OCI-M2 (cell line): ENCODE measurements around the gene ALCAM.
"Not testable (repeated sequence)": the region's sequence is repeated elsewhere in the genome, so short reads cannot be mapped to it uniquely, and the experiment has no call there.

Source experiments
- DNase-seq: peaks from one replicate; lab custom pipeline; 2025; ENCODE audit not compliant: unreplicated experiment; lab: John Stamatoyannopoulos, UW

The ALCAM gene

GRCh38 chr3:105385819-105386508 lies 19.3 kb downstream of the ALCAM start:
- DNase-seq, result no peak

GRCh38 chr3:105387122-105387751 lies 20.5 kb downstream of the ALCAM start:
- no peak for DNase-seq

DNA sequence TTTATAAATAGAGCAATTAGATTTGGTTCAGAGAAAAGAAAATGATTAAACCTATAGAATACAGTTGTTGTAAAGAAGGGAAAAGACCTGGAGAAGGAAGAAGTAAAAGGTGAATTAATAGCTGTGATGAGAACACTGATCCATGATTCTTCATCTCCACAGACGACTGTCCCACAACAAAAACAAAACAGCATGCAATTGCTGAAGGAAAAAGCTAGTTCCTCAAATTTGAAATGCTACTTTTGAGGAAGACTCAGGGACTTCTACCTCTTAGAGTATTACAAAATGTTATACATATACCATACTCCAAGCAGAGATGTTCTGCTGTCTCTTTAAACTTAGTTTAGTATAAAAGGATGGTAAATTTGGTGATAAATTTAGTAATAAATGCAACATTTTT lies 21.5 kb downstream of the ALCAM start:
- DNase-seq, result no peak

DNA sequence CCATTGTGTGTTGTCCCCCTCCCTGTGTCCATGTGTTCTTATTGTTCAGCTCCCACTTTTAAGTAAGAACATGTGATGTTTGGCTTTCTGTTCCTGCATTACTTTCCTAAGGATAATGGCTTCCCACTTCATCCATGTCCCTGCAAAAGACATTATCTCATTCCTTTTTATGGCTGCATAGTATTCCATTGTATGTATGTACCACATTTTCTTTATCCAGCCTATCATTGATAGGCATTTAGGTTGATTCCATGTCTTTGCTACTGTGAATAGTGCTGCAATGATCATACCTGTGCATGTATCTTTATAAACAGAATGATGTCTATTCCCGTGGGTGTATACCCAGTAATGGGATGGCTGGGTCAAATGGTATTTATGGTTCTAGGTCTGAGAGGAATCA lies 23.1 kb downstream of the ALCAM start:
- not testable (repeated sequence) for DNase-seq

DNA sequence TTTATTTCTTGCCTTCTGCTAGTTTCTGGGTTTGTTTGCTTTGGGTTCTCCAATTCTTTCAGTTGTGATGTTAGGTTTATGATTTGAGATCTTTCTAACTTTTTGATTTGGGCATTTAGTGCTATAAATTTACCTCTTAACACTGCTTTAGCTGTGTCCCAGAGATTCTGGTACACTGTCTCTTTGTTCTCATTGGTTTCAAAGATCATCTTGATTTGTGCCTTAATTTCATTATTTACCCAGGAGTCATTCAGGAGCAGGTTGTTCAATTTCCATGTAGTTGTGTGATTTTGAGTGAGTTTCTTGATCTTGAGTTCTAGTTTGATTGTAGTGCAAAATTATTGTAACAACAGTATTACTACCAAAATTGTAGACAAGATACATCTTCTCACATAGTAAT lies 25.9 kb downstream of the ALCAM start:
- DNase-seq, result not testable (repeated sequence)

- DNase-seq, result no peak
These were observed 27.5 kb downstream of the ALCAM start for GRCh38 chr3:105394177-105394576.

DNA sequence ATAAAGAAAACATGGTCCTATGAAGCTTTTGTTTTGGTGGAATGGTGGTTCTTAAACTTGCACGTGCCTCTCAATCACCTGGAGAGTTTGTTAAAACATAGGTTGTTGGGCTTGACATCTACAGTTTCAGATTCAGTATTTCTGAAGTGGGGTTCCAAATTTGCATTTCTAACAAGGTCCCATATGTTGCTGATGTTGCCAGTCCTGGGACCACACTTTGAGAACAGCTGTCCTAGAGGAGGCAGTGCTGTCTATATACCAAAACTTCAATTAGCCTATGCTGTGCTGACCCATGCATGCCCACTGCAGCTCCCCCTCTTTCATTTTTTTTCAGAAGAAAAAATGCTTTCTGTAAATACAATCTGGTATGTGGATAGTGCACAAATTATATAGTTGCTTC lies 31.3 kb downstream of the ALCAM start:
- DNase-seq, result no peak

DNA sequence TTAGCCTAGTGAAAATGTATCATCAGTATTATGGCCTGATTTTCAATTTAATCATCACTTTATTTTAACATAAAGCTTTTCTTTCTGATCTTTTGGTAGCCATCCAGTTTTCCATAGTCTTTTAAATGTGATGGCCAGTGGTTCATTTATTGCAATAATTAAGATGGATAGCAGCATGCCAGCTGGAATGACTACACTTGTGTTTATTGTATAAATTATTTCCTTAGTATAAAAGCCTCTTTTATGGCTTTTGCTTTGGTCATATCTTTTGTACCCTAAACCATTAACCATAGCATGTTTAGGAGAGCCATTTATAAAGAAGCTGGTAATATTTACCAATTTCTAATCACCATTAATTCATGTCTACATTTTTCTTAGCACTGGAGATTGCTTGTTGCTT lies 31.7 kb downstream of the ALCAM start:
- DNase-seq, result no peak

DNA sequence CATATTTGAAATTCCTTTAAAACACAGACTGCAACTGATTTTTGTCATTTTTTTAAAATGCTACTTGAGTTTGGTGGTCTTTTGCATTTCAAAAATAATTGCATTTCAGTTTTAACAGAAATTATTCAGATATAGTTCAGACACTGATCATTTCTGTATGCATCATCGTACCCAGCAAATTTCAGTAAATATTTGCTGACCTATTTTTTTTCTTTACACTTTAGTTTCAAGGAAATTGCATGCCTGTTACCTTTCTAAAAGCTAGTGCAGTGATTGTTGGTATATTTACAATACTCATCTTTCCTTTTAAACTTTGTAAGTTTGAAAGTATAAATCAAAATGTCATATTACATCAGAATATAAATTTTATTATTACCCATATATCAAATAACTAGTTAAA lies 32.4 kb downstream of the ALCAM start:
- no peak for DNase-seq

GRCh38 chr3:105399611-105400010 lies 32.9 kb downstream of the ALCAM start:
- no peak for DNase-seq

DNA sequence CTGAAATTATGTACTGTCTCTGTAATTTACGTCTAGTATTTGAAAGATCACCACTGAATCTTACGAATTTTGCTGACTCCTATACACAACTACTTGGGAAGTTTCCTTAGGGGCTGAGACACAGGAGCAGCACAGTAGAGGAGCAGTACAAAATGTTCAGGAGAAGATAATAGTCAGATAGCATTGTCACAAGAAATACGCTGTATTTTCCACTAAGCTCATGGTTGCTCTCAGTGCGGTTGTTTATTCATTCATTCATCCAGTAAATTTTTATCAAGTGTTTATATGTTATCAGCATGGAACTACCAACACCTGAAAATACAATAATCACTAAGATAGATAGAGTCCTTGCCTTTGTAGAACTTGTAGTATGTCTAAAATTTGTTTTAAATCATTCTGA lies 34.5 kb downstream of the ALCAM start:
- DNase-seq, result no peak

- DNase-seq, result no peak
These were observed 35.0 kb downstream of the ALCAM start for GRCh38 chr3:105401691-105402149.

- DNase-seq, result no peak
These were observed 35.6 kb downstream of the ALCAM start for GRCh38 chr3:105402287-105402801.

DNA sequence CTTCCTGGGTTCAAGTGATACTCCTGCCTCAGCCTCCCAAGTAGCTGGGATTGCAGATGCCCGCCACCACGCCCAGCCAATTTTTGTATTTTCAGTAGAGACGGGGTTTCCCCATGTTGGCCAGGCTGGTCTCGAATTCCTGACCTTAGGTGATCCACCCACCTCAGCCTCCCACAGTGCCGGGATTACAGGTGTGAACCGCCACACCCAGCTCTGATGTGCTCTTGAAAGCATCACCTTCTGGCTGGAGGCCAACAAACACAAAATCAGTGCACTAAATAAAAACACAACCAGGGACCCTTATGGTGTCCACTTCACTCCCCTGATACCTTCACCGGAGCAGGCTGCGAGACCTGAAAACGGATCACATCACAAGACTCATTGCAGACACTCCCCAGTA lies 36.3 kb downstream of the ALCAM start:
- DNase-seq, result not testable (repeated sequence)

DNA sequence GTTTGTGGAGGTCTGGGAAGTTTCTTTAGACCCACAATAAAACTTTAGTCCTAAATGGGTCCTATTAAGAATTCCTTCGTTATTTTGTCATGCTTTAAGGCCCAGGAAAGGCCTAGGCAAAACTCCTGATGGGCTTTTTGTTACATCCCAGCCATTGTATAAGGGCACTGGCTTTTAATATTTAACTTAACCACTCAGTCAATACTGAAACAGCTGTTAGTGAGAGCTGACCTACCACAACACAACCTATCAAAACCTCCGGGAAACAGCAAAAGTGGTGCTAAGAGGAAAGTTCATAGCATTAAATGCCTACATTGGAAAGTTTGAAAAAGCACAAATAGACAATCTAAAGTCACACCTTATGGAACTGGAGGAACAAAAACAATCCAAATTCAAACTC lies 39.6 kb downstream of the ALCAM start:
- no peak for DNase-seq

DNA sequence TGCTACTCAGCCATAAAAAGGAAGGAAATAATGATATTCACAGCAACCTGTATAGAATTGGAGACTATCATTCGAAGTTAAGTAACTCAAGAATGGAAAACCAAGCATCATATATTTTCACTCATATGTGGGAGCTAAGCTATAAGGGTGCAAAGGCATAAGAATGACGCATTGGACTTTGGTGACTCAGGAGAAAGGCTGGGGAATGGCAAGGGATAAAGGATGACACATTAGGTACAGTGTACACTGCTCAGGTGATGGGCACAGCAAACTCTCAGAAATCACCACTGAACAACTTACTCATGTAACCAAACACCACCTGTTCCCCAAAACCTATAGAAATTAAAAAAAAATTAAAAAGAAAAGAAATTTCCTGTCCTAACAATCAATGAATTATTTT lies 42.7 kb downstream of the ALCAM start:
- DNase-seq, result no peak

DNA sequence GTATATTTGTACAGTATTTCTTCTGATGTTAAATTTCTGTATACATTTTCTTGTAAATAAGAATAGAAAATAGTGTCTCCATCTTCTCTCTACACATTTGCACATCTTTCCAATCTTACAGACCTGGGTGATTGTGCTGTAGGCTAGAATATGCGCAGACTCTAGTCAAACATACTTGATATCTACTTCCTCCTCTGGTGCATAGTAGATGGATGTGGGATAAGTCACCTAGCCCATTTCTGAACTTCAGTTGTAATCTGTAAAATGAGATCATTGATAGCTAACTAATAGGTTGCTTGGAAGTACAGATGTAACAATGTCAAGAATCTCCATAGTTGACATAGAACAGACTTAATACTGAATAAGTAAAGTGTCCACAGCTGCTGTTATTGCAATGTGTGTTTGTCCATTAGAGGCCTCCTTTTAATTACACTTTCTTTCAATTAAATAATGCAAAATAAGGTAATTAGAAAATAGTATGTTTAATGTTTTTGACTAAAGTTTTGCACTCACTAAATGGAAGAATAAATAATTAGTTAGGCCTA lies 46.7 kb downstream of the ALCAM start:
- DNase-seq, result no peak

GRCh38 chr3:105414841-105415240 lies 48.1 kb downstream of the ALCAM start:
- no peak for DNase-seq

GRCh38 chr3:105415951-105416350 lies 49.2 kb downstream of the ALCAM start:
- DNase-seq, result no peak

- DNase-seq, result no peak
These were observed 51.0 kb downstream of the ALCAM start for GRCh38 chr3:105417525-105418289.

DNA sequence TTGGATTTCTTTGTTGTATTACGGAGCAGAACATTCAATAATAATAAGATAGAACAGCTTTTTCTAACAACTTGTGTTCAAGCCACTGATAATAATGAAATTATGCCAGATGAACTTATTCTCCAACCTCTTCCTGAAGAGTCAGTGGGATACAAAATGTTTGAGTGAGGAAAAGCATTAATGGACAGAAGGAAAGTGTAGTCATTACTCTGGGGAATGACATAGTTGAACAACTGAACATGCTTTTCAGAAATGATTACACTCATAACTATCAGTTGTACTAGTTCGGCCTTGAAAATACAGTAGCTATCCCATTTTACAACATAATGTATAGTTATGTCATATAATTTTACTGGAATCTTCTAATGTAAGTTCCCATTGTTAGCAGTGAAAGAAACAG lies 55.9 kb downstream of the ALCAM start:
- DNase-seq, result no peak

- DNase-seq, result no peak
These were observed 56.7 kb downstream of the ALCAM start for GRCh38 chr3:105423397-105423796.
